Kidney (tissue), 14 donors: Measurements from ENCODE around the gene MAN1A1. TPM values are rescaled to one million over a fixed set of nuclear protein-coding genes. Genes with fewer than 3 reads are reported as not detected.

Experiments
- DNase-seq, 5 donors: peaks; one replicate each; pipeline ENCODE4 v3.0.0-alpha.2; 2013 to 2020
- FAIRE-seq: peaks from 2 replicates; lab custom pipeline; 2012; peaks lifted over from hg19 to GRCh38; lab: Jason Lieb, UNC
- H3K27ac ChIP-seq, 2 donors: one replicate each; pipeline ENCODE4 v1.7.0; 2013; ENCODE audit warnings: low read depth in 2 of 2, low read length in 2 of 2, inconsistent platforms in 1 of 2
- H3K27me3 ChIP-seq: one replicate; pipeline ENCODE4 v1.7.1; 2013; ENCODE audit warnings: low read length, inconsistent platforms; ENCODE audit not compliant: control insufficient read depth, insufficient read depth
- H3K36me3 ChIP-seq, 3 donors: one replicate each; pipeline versions ENCODE4 v1.7.0 to v1.7.1; 2013; ENCODE audit warnings: low read length in 3 of 3, control low read depth in 1 of 3, inconsistent platforms in 1 of 3; ENCODE audit not compliant: insufficient read depth in 3 of 3, control insufficient read depth in 2 of 3
- H3K4me1 ChIP-seq, 3 donors: one replicate each; pipeline versions ENCODE4 v1.7.0 to v1.7.1; 2013; ENCODE audit warnings: low read length in 3 of 3, inconsistent platforms in 1 of 3, low read depth in 1 of 3; ENCODE audit not compliant: control insufficient read depth in 2 of 3, insufficient read depth in 2 of 3
- H3K4me3 ChIP-seq, 3 donors: one replicate each; pipeline versions ENCODE4 v1.7.0 to v1.8.1; 2013; ENCODE audit warnings: low read length in 3 of 3, control low read depth in 1 of 3, inconsistent platforms in 1 of 3
- H3K9ac ChIP-seq, 3 donors: one replicate each; pipeline versions ENCODE4 v1.7.0 to v1.7.1; 2013; ENCODE audit warnings: low read length in 3 of 3, control low read depth in 1 of 3, inconsistent platforms in 1 of 3
- H3K9me3 ChIP-seq, 3 donors: one replicate each; pipeline versions ENCODE4 v1.7.0 to v1.7.1; 2013; ENCODE audit warnings: low read length in 3 of 3, control low read depth in 1 of 3, inconsistent platforms in 1 of 3; ENCODE audit not compliant: control insufficient read depth in 2 of 3, insufficient read depth in 1 of 3
- CTCF ChIP-seq: IDR thresholded peaks from 3 replicates; pipeline ENCODE4 v1.5.1; 2012; ENCODE audit warnings: mild to moderate bottlenecking, moderate library complexity, borderline replicate concordance; ENCODE audit not compliant: insufficient read depth; ENCODE audit errors: extremely low read depth
- intact Hi-C: fragments of 100-400 bp; cut with DNase I; formaldehyde crosslinking; loops from one replicate; pipeline ENCODE4 v1.11.1; 2022
- polyA plus RNA-seq: library from polyadenylated mRNA; stranded (reverse); fragments of 350-450 nt; fragmentation: Illumina TruSeq; extraction: RNeasy Lipid Tissue Mini Kit (QIAGEN cat#74804); gene quantifications from one replicate; pipeline ENCODE4 v1.2.3, GENCODE V29; 2014; ENCODE audit warnings: low read depth, low replicate concordance; ENCODE audit not compliant: insufficient read depth
- total RNA-seq: library from RNA; stranded (reverse); fragmentation: NEBNext Ultra II Directional; extraction: Animal tissue kit (Norgen Biotek cat#: 25700); gene quantifications from one replicate; pipeline ENCODE4 v1.2.1, GENCODE V29; 2021
- donor health status: control.
- donor health status: control.
- donor health status: control.
- donor health status: control.
- donor health status: control.
- donor health status: DM: yes; HTN: yes; CAD: no.
- donor health status: Normal renal cell carcinoma (clear cell type).

MAN1A1 gene
- total and polyA plus RNA-seq, 2 donors from 2014 or later = 30.4 to 68.5 TPM

GRCh38 chr6:119344306-119344705 lies 5.3 kb downstream of the MAN1A1 start:
- intact Hi-C loops = no loop called here
- Histone ChIP-seq H3K4me3 (peak overlapping the region in 2 of 3 donors; percentile 9 to 47), H3K27me3 (no peaks in the 10 kb centered on the region), H3K9me3 (no peaks in the 10 kb centered on the region), H3K9ac (peak overlapping the region in 1 of 3 donors; percentile 53), H3K36me3 (peaks cover 0 to 3% (median 0%) of the 10 kb centered on the region in 3 donors), H3K4me1 (peaks cover 0 to 11% (median 10%) of the 10 kb centered on the region in 3 donors), H3K27ac (no peak overlapping the region)
- no peak for DNase-seq
- FAIRE-seq = no peak
- no peak for TF ChIP-seq CTCF

GRCh38 chr6:119343573-119344146 lies 5.9 kb downstream of the MAN1A1 start:
- H3K9me3 ChIP-seq = no peaks in the 10 kb centered on the region
- H3K27me3 ChIP-seq = no peaks in the 10 kb centered on the region
- no peak for TF ChIP-seq CTCF
- H3K4me3 ChIP-seq = peak overlapping the region in 1 of 3 donors; percentile 47
- FAIRE-seq = no peak
- DNase-seq = no peak
- H3K4me1 ChIP-seq = peaks cover 0 to 11% (median 10%) of the 10 kb centered on the region in 3 donors
- intact Hi-C loops = no loop called here
- H3K36me3 ChIP-seq = peaks cover 0 to 3% (median 0%) of the 10 kb centered on the region in 3 donors
- H3K27ac ChIP-seq = no peak overlapping the region
- no peak overlapping the region for H3K9ac ChIP-seq

- Histone ChIP-seq H3K4me1 (peaks cover 0 to 11% (median 10%) of the 10 kb centered on the region in 3 donors), H3K9me3 (no peaks in the 10 kb centered on the region), H3K9ac (no peak overlapping the region), H3K4me3 (peak overlapping the region in 1 of 3 donors; percentile 47), H3K27ac (no peak overlapping the region), H3K36me3 (peaks cover 0 to 3% (median 0%) of the 10 kb centered on the region in 3 donors), H3K27me3 (no peaks in the 10 kb centered on the region)
- intact Hi-C loops = no loop called here
- FAIRE-seq = no peak
- DNase-seq = no peak
- TF ChIP-seq CTCF = no peak
Observed at GRCh38 chr6:119343167-119343566, 6.4 kb downstream of the MAN1A1 start.
